ENCODE results near the gene ELF2. TPM values are rescaled to one million over a fixed set of nuclear protein-coding genes. Genes with fewer than 3 reads are reported as not detected.

The ELF2 gene
- total RNA-seq, 3 donors from 2014 or later (not counting 1 experiment from before 2014, with no cell fraction given) = 93.7 to 115 (median 114) TPM

DNA sequence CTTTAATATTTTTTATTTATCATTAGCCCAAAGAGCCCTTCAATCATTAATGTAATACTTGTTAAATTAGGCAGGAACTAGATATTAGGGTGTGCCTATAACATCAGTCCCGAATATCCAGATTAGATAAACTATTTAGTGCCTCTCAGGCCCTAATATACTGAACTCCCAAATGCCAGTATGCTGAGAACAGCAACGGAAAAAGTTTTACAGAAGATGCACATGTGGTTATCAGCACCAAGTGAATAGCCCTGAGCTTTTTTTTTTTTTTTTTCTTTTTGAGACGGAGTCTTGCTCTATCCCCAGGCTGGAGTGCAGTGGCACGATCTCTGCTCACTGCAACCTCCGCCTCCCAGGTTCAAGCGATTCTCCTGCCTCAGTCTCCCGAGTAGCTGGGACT is 13.0 kb upstream of the ELF2 start:
- H3K27me3 ChIP-seq (ENCODE audit: control insufficient read depth, insufficient read depth, low read length) = no peaks in the 10 kb centered on the region
- no peaks in the 10 kb centered on the region for H3K4me1 Mint-ChIP-seq
- H3K9me3 Mint-ChIP-seq = no peaks in the 10 kb centered on the region
- TF ChIP-seq, protein P1, sequence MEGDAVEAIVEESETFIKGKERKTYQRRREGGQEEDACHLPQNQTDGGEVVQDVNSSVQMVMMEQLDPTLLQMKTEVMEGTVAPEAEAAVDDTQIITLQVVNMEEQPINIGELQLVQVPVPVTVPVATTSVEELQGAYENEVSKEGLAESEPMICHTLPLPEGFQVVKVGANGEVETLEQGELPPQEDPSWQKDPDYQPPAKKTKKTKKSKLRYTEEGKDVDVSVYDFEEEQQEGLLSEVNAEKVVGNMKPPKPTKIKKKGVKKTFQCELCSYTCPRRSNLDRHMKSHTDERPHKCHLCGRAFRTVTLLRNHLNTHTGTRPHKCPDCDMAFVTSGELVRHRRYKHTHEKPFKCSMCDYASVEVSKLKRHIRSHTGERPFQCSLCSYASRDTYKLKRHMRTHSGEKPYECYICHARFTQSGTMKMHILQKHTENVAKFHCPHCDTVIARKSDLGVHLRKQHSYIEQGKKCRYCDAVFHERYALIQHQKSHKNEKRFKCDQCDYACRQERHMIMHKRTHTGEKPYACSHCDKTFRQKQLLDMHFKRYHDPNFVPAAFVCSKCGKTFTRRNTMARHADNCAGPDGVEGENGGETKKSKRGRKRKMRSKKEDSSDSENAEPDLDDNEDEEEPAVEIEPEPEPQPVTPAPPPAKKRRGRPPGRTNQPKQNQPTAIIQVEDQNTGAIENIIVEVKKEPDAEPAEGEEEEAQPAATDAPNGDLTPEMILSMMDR (IDR thresholded peaks at IDR 0.05) = no peak
- no peaks in the 10 kb centered on the region for H3K9me3 ChIP-seq (ENCODE audit: control insufficient read depth, insufficient read depth, low read length)
- intact Hi-C loops (cut with micrococcal nuclease) = no loop called here
- no peaks in the 10 kb centered on the region for H3K36me3 Mint-ChIP-seq
- no peak overlapping the region for H3K27ac Mint-ChIP-seq
- no peak overlapping the region for H3K4me3 Mint-ChIP-seq
- DNase-seq (no peak), ATAC-seq (no peak)
- no peak overlapping the region for H3K4me3 ChIP-seq (ENCODE audit: low read length)
- H3K27me3 Mint-ChIP-seq (ENCODE audit: low read depth in 2 of 2) = no peaks in the 10 kb centered on the region
- H3K27ac ChIP-seq (ENCODE audit: low read length) = no peak overlapping the region
- H3K36me3 ChIP-seq (ENCODE audit: control insufficient read depth, insufficient read depth, low read length) = no peaks in the 10 kb centered on the region
- WGBS (ENCODE audit: insufficient coverage) = 92% methylated on average over 7 of the region's 7 CpGs
- no peaks in the 10 kb centered on the region for H3K4me1 ChIP-seq (ENCODE audit: control insufficient read depth, insufficient read depth, low read length)

DNA sequence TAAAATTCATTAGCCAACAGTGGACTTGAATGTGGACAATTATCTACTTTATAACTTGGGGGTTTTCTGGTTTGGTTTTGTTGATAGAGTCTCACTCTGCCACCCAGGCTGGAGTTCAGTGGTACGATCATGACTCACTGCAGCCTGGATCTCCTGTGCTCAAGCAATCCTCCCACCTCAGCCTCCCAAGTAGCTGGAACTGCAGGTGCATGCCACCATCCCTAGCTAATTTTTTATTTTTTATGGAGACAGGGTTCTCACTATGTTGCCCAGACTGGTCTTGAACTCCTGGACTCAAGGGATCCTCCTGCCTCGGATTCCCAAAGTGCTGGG is 12.4 kb upstream of the ELF2 start:
- intact Hi-C loops (cut with micrococcal nuclease) = no loop called here
- no peak overlapping the region for H3K4me3 Mint-ChIP-seq
- H3K36me3 Mint-ChIP-seq = no peaks in the 10 kb centered on the region
- ATAC-seq (no peak), DNase-seq (no peak)
- no peaks in the 10 kb centered on the region for H3K4me1 ChIP-seq (ENCODE audit: control insufficient read depth, insufficient read depth, low read length)
- no peaks in the 10 kb centered on the region for H3K36me3 ChIP-seq (ENCODE audit: control insufficient read depth, insufficient read depth, low read length)
- H3K27me3 ChIP-seq (ENCODE audit: control insufficient read depth, insufficient read depth, low read length) = no peaks in the 10 kb centered on the region
- H3K4me3 ChIP-seq (ENCODE audit: low read length) = no peak overlapping the region
- no peaks in the 10 kb centered on the region for H3K27me3 Mint-ChIP-seq (ENCODE audit: low read depth in 2 of 2)
- no peaks in the 10 kb centered on the region for H3K4me1 Mint-ChIP-seq
- TF ChIP-seq, protein P1 (IDR thresholded peaks at IDR 0.05) = no peak
- H3K9me3 ChIP-seq (ENCODE audit: control insufficient read depth, insufficient read depth, low read length) = no peaks in the 10 kb centered on the region
- 100% methylated on average over 1 of the region's 2 CpGs for WGBS (ENCODE audit: insufficient coverage)
- H3K27ac Mint-ChIP-seq = no peak overlapping the region
- H3K27ac ChIP-seq (ENCODE audit: low read length) = no peak overlapping the region
- H3K9me3 Mint-ChIP-seq = no peaks in the 10 kb centered on the region

- no peaks in the 10 kb centered on the region for H3K27me3 ChIP-seq (ENCODE audit: control insufficient read depth, insufficient read depth, low read length)
- Mint-ChIP-seq H3K36me3 (no peaks in the 10 kb centered on the region), H3K4me1 (no peaks in the 10 kb centered on the region), H3K9me3 (no peaks in the 10 kb centered on the region), H3K27me3 (ENCODE audit: low read depth in 2 of 2) (peaks cover 0 to 2% of the 10 kb centered on the region in 2 donors), H3K4me3 (no peak overlapping the region), H3K27ac (no peak overlapping the region)
- H3K4me3 ChIP-seq (ENCODE audit: low read length) = no peak overlapping the region
- no peaks in the 10 kb centered on the region for H3K36me3 ChIP-seq (ENCODE audit: control insufficient read depth, insufficient read depth, low read length)
- intact Hi-C loops (cut with micrococcal nuclease) = no loop called here
- ATAC-seq = peak in 1 of 3 donors; percentile 52
- 85% methylated on average over 9 of the region's 9 CpGs for WGBS (ENCODE audit: insufficient coverage)
- no peak for DNase-seq
- no peak overlapping the region for H3K27ac ChIP-seq (ENCODE audit: low read length)
- TF ChIP-seq, protein P1 (IDR thresholded peaks at IDR 0.05) = no peak
- H3K9me3 ChIP-seq (ENCODE audit: control insufficient read depth, insufficient read depth, low read length) = no peaks in the 10 kb centered on the region
- no peaks in the 10 kb centered on the region for H3K4me1 ChIP-seq (ENCODE audit: control insufficient read depth, insufficient read depth, low read length)
Observed at GRCh38 chr4:139188648-139189416, 11.8 kb upstream of the ELF2 start.

- peaks cover 0 to 3% of the 10 kb centered on the region in 2 donors for H3K27me3 Mint-ChIP-seq (ENCODE audit: low read depth in 2 of 2)
- Histone ChIP-seq H3K4me1 (ENCODE audit: control insufficient read depth, insufficient read depth, low read length) (peaks cover under 1% of the 10 kb centered on the region), H3K36me3 (ENCODE audit: control insufficient read depth, insufficient read depth, low read length) (no peaks in the 10 kb centered on the region), H3K27me3 (ENCODE audit: control insufficient read depth, insufficient read depth, low read length) (no peaks in the 10 kb centered on the region), H3K9me3 (ENCODE audit: control insufficient read depth, insufficient read depth, low read length) (no peaks in the 10 kb centered on the region), H3K27ac (ENCODE audit: low read length) (no peak overlapping the region), H3K4me3 (ENCODE audit: low read length) (no peak overlapping the region)
- H3K4me3 Mint-ChIP-seq = no peak overlapping the region
- DNase-seq (peak in 1 of 2 donors; percentile 20), ATAC-seq (no peak)
- TF ChIP-seq, protein P1 (IDR thresholded peaks at IDR 0.05) = no peak
- intact Hi-C loops (cut with micrococcal nuclease) = no loop called here
- H3K36me3 Mint-ChIP-seq = no peaks in the 10 kb centered on the region
- H3K4me1 Mint-ChIP-seq = no peaks in the 10 kb centered on the region
- no peaks in the 10 kb centered on the region for H3K9me3 Mint-ChIP-seq
- H3K27ac Mint-ChIP-seq = no peak overlapping the region
Observed at GRCh38 chr4:139184129-139184528, 7.1 kb upstream of the ELF2 start.

All from natural killer cell (primary cell).